Gastroesophageal sphincter (tissue), 3 donors: Measurements from ENCODE around the gene MYL10.

Experiments used
- EP300 ChIP-seq: sonication (generic); formaldehyde crosslinking; IDR thresholded peaks from one replicate; pipeline ENCODE4 v1.6.1; 2017; ENCODE audit warnings: antibody characterized with exemption, mild to moderate bottlenecking
- POLR2A ChIP-seq, 2 donors: fragments of 450-650 bp; IDR thresholded peaks; one replicate each; pipeline ENCODE4 v1.6.1; 2017; ENCODE audit warnings: antibody characterized with exemption in 2 of 2, mild to moderate bottlenecking in 2 of 2, moderate library complexity in 1 of 2
- TF ChIP-seq, protein P1 (sequence below), 4 experiments: fragments of 200-600 bp in 2 of 4; fragments of 450-650 bp in 2 of 4; sonication (generic) in 1 of 4; IDR thresholded peaks; one replicate each; pipeline ENCODE4 v1.5.1; 2017 to 2019; ENCODE audit warnings: antibody characterized with exemption in 4 of 4, mild to moderate bottlenecking in 2 of 4, moderate library complexity in 2 of 4

DNA sequence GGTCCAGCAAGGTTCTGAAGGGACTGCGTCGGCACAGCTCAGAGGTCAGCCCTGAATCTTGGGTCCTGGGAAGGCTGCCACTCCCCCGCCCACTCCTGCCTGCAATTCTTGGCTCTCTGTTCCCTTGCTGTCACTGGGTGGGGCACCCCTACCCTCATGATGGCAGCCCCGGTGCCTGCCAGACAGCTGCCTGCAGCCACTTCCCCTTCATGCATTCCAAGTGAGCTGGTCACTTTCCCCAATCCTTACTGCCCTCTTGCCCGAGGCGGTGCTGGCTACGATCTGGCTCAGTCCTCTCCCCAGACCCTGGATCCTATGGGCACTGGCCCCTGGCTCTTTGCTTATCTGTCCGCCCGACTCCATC is 14.2 kb downstream of the MYL10 start:
- TF ChIP-seq, protein P1, sequence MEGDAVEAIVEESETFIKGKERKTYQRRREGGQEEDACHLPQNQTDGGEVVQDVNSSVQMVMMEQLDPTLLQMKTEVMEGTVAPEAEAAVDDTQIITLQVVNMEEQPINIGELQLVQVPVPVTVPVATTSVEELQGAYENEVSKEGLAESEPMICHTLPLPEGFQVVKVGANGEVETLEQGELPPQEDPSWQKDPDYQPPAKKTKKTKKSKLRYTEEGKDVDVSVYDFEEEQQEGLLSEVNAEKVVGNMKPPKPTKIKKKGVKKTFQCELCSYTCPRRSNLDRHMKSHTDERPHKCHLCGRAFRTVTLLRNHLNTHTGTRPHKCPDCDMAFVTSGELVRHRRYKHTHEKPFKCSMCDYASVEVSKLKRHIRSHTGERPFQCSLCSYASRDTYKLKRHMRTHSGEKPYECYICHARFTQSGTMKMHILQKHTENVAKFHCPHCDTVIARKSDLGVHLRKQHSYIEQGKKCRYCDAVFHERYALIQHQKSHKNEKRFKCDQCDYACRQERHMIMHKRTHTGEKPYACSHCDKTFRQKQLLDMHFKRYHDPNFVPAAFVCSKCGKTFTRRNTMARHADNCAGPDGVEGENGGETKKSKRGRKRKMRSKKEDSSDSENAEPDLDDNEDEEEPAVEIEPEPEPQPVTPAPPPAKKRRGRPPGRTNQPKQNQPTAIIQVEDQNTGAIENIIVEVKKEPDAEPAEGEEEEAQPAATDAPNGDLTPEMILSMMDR (IDR thresholded peaks at IDR 0.05) = no peak
- TF ChIP-seq EP300 (no peak), POLR2A (IDR thresholded peaks at IDR 0.05) (no peak)
